Neural progenitor cell (in vitro differentiated cells): ENCODE data around the gene RPL5. TPM values are rescaled to one million over a fixed set of nuclear protein-coding genes. Genes with fewer than 3 reads are reported as not detected.

Experiments
- DNase-seq: peaks from one replicate; pipeline ENCODE4 v3.0.0-alpha.2; 2016; ENCODE audit warnings: low spot score
- H2AFZ ChIP-seq: fragments of 200-600 bp; sonication (generic); replicated peaks from 2 replicates; pipeline ENCODE4 v1.6.1; 2016; ENCODE audit warnings: antibody characterized with exemption
- H3F3A ChIP-seq: fragments of 200-600 bp; sonication (generic); 2 replicates; pipeline ENCODE4 v1.6.1; 2016; ENCODE audit warnings: antibody characterized with exemption, low read depth
- H3K27ac ChIP-seq: fragments of 200-600 bp; sonication (generic); 2 replicates; pipeline ENCODE4 v1.5.1; 2016; ENCODE audit warnings: mild to moderate bottlenecking
- H3K27me3 ChIP-seq: fragments of 200-600 bp; sonication (generic); 2 replicates; pipeline ENCODE4 v1.6.1; 2016; ENCODE audit warnings: mild to moderate bottlenecking, moderate library complexity
- H3K36me3 ChIP-seq: fragments of 200-600 bp; sonication (generic); 2 replicates; pipeline ENCODE4 v1.5.1; 2016
- H3K4me1 ChIP-seq: fragments of 200-600 bp; sonication (generic); 2 replicates; pipeline ENCODE4 v1.6.1; 2016; ENCODE audit warnings: mixed run types
- H3K4me2 ChIP-seq: fragments of 200-600 bp; sonication (generic); 2 replicates; pipeline ENCODE4 v1.6.1; 2016
- H3K4me3 ChIP-seq: fragments of 200-600 bp; sonication (generic); 2 replicates; pipeline ENCODE4 v1.5.1; 2016
- H3K79me2 ChIP-seq: fragments of 200-600 bp; sonication (generic); 2 replicates; pipeline ENCODE4 v1.6.1; 2016; ENCODE audit warnings: low read depth
- H3K9ac ChIP-seq: fragments of 200-600 bp; sonication (generic); 2 replicates; pipeline ENCODE4 v1.6.1; 2016
- H3K9me3 ChIP-seq: fragments of 200-600 bp; sonication (generic); 2 replicates; pipeline ENCODE4 v1.5.1; 2016; ENCODE audit warnings: low read depth
- H4K20me1 ChIP-seq: fragments of 200-600 bp; sonication (generic); 2 replicates; pipeline ENCODE4 v1.6.1; 2016; ENCODE audit warnings: low read depth
- H3K27ac Mint-ChIP-seq: 3 replicates; pipeline ENCODE4 v1.8.0; 2021; ENCODE audit warnings: mixed read lengths
- H3K27me3 Mint-ChIP-seq: 2 replicates; pipeline ENCODE4 v1.8.0; 2022; ENCODE audit warnings: low read depth, mild to moderate bottlenecking, inconsistent platforms, moderate library complexity, mixed read lengths; ENCODE audit not compliant: insufficient read depth
- H3K36me3 Mint-ChIP-seq: 3 replicates; pipeline ENCODE4 v1.8.0; 2021; ENCODE audit warnings: mixed read lengths
- H3K4me1 Mint-ChIP-seq: 3 replicates; pipeline ENCODE4 v1.8.0; 2021; ENCODE audit warnings: mixed read lengths
- H3K4me3 Mint-ChIP-seq: 3 replicates; pipeline ENCODE4 v1.8.0; 2021; ENCODE audit warnings: mild to moderate bottlenecking, moderate library complexity, mixed read lengths
- H3K9me3 Mint-ChIP-seq: 3 replicates; pipeline ENCODE4 v1.8.0; 2020; ENCODE audit warnings: mixed read lengths
- CTCF ChIP-seq: fragments of 200-600 bp; sonication (generic); IDR thresholded peaks from 2 replicates; pipeline ENCODE4 v1.5.1; 2017; ENCODE audit warnings: antibody characterized with exemption, mild to moderate bottlenecking
- EZH2 ChIP-seq: fragments of 200-600 bp; sonication (generic); IDR thresholded peaks from 2 replicates; pipeline ENCODE4 v1.6.1; 2017; ENCODE audit warnings: antibody characterized with exemption, mild to moderate bottlenecking, moderate library complexity
- EZH2phosphoT487 ChIP-seq: fragments of 200-600 bp; sonication (generic); IDR thresholded peaks from 2 replicates; pipeline ENCODE4 v1.6.1; 2017; ENCODE audit warnings: antibody characterized with exemption
- total RNA-seq: library from RNA; depleted of rRNA; stranded (reverse); fragments of >200 nt; gene quantifications from 2 replicates; pipeline ENCODE4 v1.2.3, GENCODE V29; 2015; ENCODE audit warnings: low replicate concordance

RPL5 gene
- total RNA-seq, 1 donor from 2014 or later, result 3,732 TPM

GRCh38 chr1:92864131-92864530 lies 32.3 kb downstream of the RPL5 start:
- no peaks in the 10 kb centered on the region for H3K4me1 ChIP-seq
- H4K20me1 ChIP-seq, result no peaks in the 10 kb centered on the region
- no peaks in the 10 kb centered on the region for H3K9me3 ChIP-seq
- no peak overlapping the region for H3K27ac ChIP-seq
- H3K27ac Mint-ChIP-seq, result no peak overlapping the region
- H3K36me3 Mint-ChIP-seq, result no peaks in the 10 kb centered on the region
- no peaks in the 10 kb centered on the region for H3K27me3 ChIP-seq
- no peak overlapping the region for H3K4me3 ChIP-seq
- no peak overlapping the region for H3K9ac ChIP-seq
- H3K9me3 Mint-ChIP-seq, result no peaks in the 10 kb centered on the region
- TF ChIP-seq EZH2, result no peak
- no peak for TF ChIP-seq EZH2phosphoT487
- no peak for TF ChIP-seq CTCF
- H2AFZ ChIP-seq, result no peak overlapping the region
- H3K4me3 Mint-ChIP-seq, result no peak overlapping the region
- no peaks in the 10 kb centered on the region for H3K36me3 ChIP-seq
- H3K4me1 Mint-ChIP-seq, result no peaks in the 10 kb centered on the region
- H3F3A ChIP-seq, result no peaks in the 10 kb centered on the region
- H3K4me2 ChIP-seq, result no peak overlapping the region
- DNase-seq, result no peak
- no peaks in the 10 kb centered on the region for H3K27me3 Mint-ChIP-seq
- no peaks in the 10 kb centered on the region for H3K79me2 ChIP-seq

- no peaks in the 10 kb centered on the region for H3F3A ChIP-seq
- no peak overlapping the region for H3K27ac Mint-ChIP-seq
- H3K9ac ChIP-seq, result no peak overlapping the region
- H3K4me2 ChIP-seq, result no peak overlapping the region
- DNase-seq, result no peak
- H3K4me3 ChIP-seq, result no peak overlapping the region
- H3K36me3 Mint-ChIP-seq, result peaks cover 1% of the 10 kb centered on the region
- no peak overlapping the region for H3K27ac ChIP-seq
- H2AFZ ChIP-seq, result no peak overlapping the region
- no peak overlapping the region for H3K4me3 Mint-ChIP-seq
- no peaks in the 10 kb centered on the region for H3K79me2 ChIP-seq
- H3K36me3 ChIP-seq, result no peaks in the 10 kb centered on the region
- no peaks in the 10 kb centered on the region for H4K20me1 ChIP-seq
- H3K9me3 ChIP-seq, result no peaks in the 10 kb centered on the region
- H3K4me1 Mint-ChIP-seq, result no peaks in the 10 kb centered on the region
- peaks cover 2% of the 10 kb centered on the region for H3K27me3 Mint-ChIP-seq
- no peak for TF ChIP-seq EZH2phosphoT487
- TF ChIP-seq EZH2, result no peak
- no peaks in the 10 kb centered on the region for H3K27me3 ChIP-seq
- no peaks in the 10 kb centered on the region for H3K4me1 ChIP-seq
- H3K9me3 Mint-ChIP-seq, result peaks cover 7% of the 10 kb centered on the region
Observed at GRCh38 chr1:92870591-92870990, 38.8 kb downstream of the RPL5 start.

GRCh38 chr1:92872719-92873118 lies 40.9 kb downstream of the RPL5 start:
- Histone ChIP-seq H3K4me2 (no peak overlapping the region), H2AFZ (no peak overlapping the region), H3F3A (no peaks in the 10 kb centered on the region), H3K27ac (no peak overlapping the region), H3K36me3 (no peaks in the 10 kb centered on the region), H3K27me3 (no peaks in the 10 kb centered on the region), H3K4me3 (no peak overlapping the region), H3K4me1 (peaks cover 13% of the 10 kb centered on the region), H4K20me1 (no peaks in the 10 kb centered on the region), H3K9ac (no peak overlapping the region), H3K9me3 (no peaks in the 10 kb centered on the region), H3K79me2 (no peaks in the 10 kb centered on the region)
- H3K36me3 Mint-ChIP-seq, result peaks cover 1% of the 10 kb centered on the region
- H3K27ac Mint-ChIP-seq, result no peak overlapping the region
- peaks cover 2% of the 10 kb centered on the region for H3K27me3 Mint-ChIP-seq
- H3K4me1 Mint-ChIP-seq, result no peaks in the 10 kb centered on the region
- TF ChIP-seq CTCF, result no peak
- no peak for TF ChIP-seq EZH2
- TF ChIP-seq EZH2phosphoT487, result no peak
- no peak overlapping the region for H3K4me3 Mint-ChIP-seq
- DNase-seq, result no peak
- H3K9me3 Mint-ChIP-seq, result peaks cover 7% of the 10 kb centered on the region

GRCh38 chr1:92874987-92875386 lies 43.1 kb downstream of the RPL5 start:
- Histone ChIP-seq H2AFZ (no peak overlapping the region), H3K4me1 (peaks cover 15% of the 10 kb centered on the region), H3K79me2 (no peaks in the 10 kb centered on the region), H3K9me3 (no peaks in the 10 kb centered on the region), H3K36me3 (no peaks in the 10 kb centered on the region), H3K27me3 (no peaks in the 10 kb centered on the region), H3F3A (no peaks in the 10 kb centered on the region), H3K4me2 (no peak overlapping the region), H4K20me1 (no peaks in the 10 kb centered on the region), H3K4me3 (no peak overlapping the region), H3K27ac (no peak overlapping the region), H3K9ac (no peak overlapping the region)
- H3K9me3 Mint-ChIP-seq, result peaks cover 7% of the 10 kb centered on the region
- H3K4me1 Mint-ChIP-seq, result no peaks in the 10 kb centered on the region
- no peak overlapping the region for H3K27ac Mint-ChIP-seq
- H3K4me3 Mint-ChIP-seq, result no peak overlapping the region
- no peak for DNase-seq
- peaks cover 1% of the 10 kb centered on the region for H3K36me3 Mint-ChIP-seq
- H3K27me3 Mint-ChIP-seq, result peaks cover 2% of the 10 kb centered on the region
- TF ChIP-seq CTCF (no peak), EZH2phosphoT487 (no peak), EZH2 (no peak)
